ENCODE measurements around the gene EMX2.

The EMX2 gene

GRCh38 chr10:117552156-117552631, 9.6 kb downstream of the EMX2 start:
- Histone ChIP-seq H3K9me3 (ENCODE audit: control insufficient read depth, insufficient read depth, low read length) (no peaks in the 10 kb centered on the region), H3K4me3 (ENCODE audit: low read length) (no peak overlapping the region), H4K20me1 (ENCODE audit: control insufficient read depth, insufficient read depth, low read depth, low read length) (no peaks in the 10 kb centered on the region), H3F3A (ENCODE audit: control insufficient read depth, insufficient read depth) (no peaks in the 10 kb centered on the region), H3K36me3 (ENCODE audit: control insufficient read depth, low read length) (no peaks in the 10 kb centered on the region), H3K9me2 (replicated peaks; ENCODE audit: control insufficient read depth, low read length) (no peaks in the 10 kb centered on the region), H3K4me1 (ENCODE audit: control insufficient read depth, low read length) (no peaks in the 10 kb centered on the region), H3K27ac (ENCODE audit: low read depth, low read length) (no peak overlapping the region), H3K27me3 (ENCODE audit: control insufficient read depth, low read length) (peaks cover 23% of the 10 kb centered on the region), H3K79me2 (ENCODE audit: control insufficient read depth, low read length) (no peaks in the 10 kb centered on the region), H3K4me2 (ENCODE audit: low read length) (no peak overlapping the region)
- no peak for TF ChIP-seq EZH2phosphoT487 (IDR thresholded peaks at IDR 0.05; ENCODE audit: borderline replicate concordance, low read length)

DNA sequence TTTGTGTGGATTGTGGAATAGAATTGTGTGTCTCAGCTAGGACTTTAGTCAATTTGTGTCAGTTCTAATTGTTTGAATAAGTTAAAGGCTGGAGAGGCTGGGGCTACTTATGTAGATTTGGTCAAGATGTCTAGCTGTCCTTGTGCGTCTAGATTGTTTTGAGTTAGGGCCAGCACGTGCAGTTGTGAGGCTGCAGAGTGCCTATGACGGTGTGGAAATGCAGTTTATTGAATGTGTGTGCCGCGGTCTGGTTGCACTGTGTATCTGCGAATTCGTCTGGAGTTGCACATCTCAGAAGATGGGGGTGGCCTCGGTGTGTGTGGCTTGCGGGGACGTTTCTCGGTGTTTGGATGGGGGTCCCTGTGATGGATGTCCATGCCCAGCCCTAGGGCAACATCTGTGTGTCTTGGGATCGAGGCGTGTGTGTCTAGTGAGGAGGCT, 10.2 kb downstream of the EMX2 start:
- Histone ChIP-seq H3K9me2 (replicated peaks; ENCODE audit: control insufficient read depth, low read length) (no peaks in the 10 kb centered on the region), H3K79me2 (ENCODE audit: control insufficient read depth, low read length) (no peaks in the 10 kb centered on the region), H3K4me2 (ENCODE audit: low read length) (no peak overlapping the region), H4K20me1 (ENCODE audit: control insufficient read depth, insufficient read depth, low read depth, low read length) (no peaks in the 10 kb centered on the region), H3F3A (ENCODE audit: control insufficient read depth, insufficient read depth) (no peaks in the 10 kb centered on the region), H3K4me1 (ENCODE audit: control insufficient read depth, low read length) (no peaks in the 10 kb centered on the region), H3K27me3 (ENCODE audit: control insufficient read depth, low read length) (peaks cover 18% of the 10 kb centered on the region), H3K36me3 (ENCODE audit: control insufficient read depth, low read length) (no peaks in the 10 kb centered on the region), H3K9me3 (ENCODE audit: control insufficient read depth, insufficient read depth, low read length) (no peaks in the 10 kb centered on the region), H3K27ac (ENCODE audit: low read depth, low read length) (no peak overlapping the region), H3K4me3 (ENCODE audit: low read length) (no peak overlapping the region)
- no peak for TF ChIP-seq CTCF (IDR thresholded peaks at IDR 0.05; ENCODE audit: low read depth, low read length, poor library complexity, severe bottlenecking)
- no peak for TF ChIP-seq EZH2phosphoT487 (IDR thresholded peaks at IDR 0.05; ENCODE audit: borderline replicate concordance, low read length)

- TF ChIP-seq EZH2phosphoT487 (IDR thresholded peaks at IDR 0.05; ENCODE audit: borderline replicate concordance, low read length) (no peak), CTCF (IDR thresholded peaks at IDR 0.05; ENCODE audit: low read depth, low read length, poor library complexity, severe bottlenecking) (no peak)
These were observed 10.7 kb downstream of the EMX2 start for GRCh38 chr10:117553142-117553814.

GRCh38 chr10:117553815-117554172, 11.2 kb downstream of the EMX2 start:
- no peaks in the 10 kb centered on the region for H3K36me3 ChIP-seq (ENCODE audit: control insufficient read depth, low read length)
- no peaks in the 10 kb centered on the region for H3F3A ChIP-seq (ENCODE audit: control insufficient read depth, insufficient read depth)
- H3K4me3 ChIP-seq (ENCODE audit: low read length), result no peak overlapping the region
- H4K20me1 ChIP-seq (ENCODE audit: control insufficient read depth, insufficient read depth, low read depth, low read length), result no peaks in the 10 kb centered on the region
- no peak overlapping the region for H3K4me2 ChIP-seq (ENCODE audit: low read length)
- no peak for TF ChIP-seq CTCF (IDR thresholded peaks at IDR 0.05; ENCODE audit: low read depth, low read length, poor library complexity, severe bottlenecking)
- TF ChIP-seq EZH2phosphoT487 (IDR thresholded peaks at IDR 0.05; ENCODE audit: borderline replicate concordance, low read length), result no peak
- H3K27ac ChIP-seq (ENCODE audit: low read depth, low read length), result no peak overlapping the region
- no peaks in the 10 kb centered on the region for H3K9me2 ChIP-seq (replicated peaks; ENCODE audit: control insufficient read depth, low read length)
- peaks cover 10% of the 10 kb centered on the region for H3K27me3 ChIP-seq (ENCODE audit: control insufficient read depth, low read length)
- no peaks in the 10 kb centered on the region for H3K4me1 ChIP-seq (ENCODE audit: control insufficient read depth, low read length)
- H3K79me2 ChIP-seq (ENCODE audit: control insufficient read depth, low read length), result no peaks in the 10 kb centered on the region
- H3K9me3 ChIP-seq (ENCODE audit: control insufficient read depth, insufficient read depth, low read length), result no peaks in the 10 kb centered on the region

More at GRCh38 chr10:117553142-117553814, 10.7 kb downstream of the EMX2 start:
- Histone ChIP-seq H3K79me2 (ENCODE audit: control insufficient read depth, low read length) (no peaks in the 10 kb centered on the region), H3K4me3 (ENCODE audit: low read length) (no peak overlapping the region), H3K27me3 (ENCODE audit: control insufficient read depth, low read length) (peaks cover 12% of the 10 kb centered on the region), H3K9me3 (ENCODE audit: control insufficient read depth, insufficient read depth, low read length) (no peaks in the 10 kb centered on the region), H3K4me1 (ENCODE audit: control insufficient read depth, low read length) (no peaks in the 10 kb centered on the region), H3K36me3 (ENCODE audit: control insufficient read depth, low read length) (no peaks in the 10 kb centered on the region), H3K4me2 (ENCODE audit: low read length) (no peak overlapping the region), H3F3A (ENCODE audit: control insufficient read depth, insufficient read depth) (no peaks in the 10 kb centered on the region), H4K20me1 (ENCODE audit: control insufficient read depth, insufficient read depth, low read depth, low read length) (no peaks in the 10 kb centered on the region), H3K27ac (ENCODE audit: low read depth, low read length) (no peak overlapping the region), H3K9me2 (replicated peaks; ENCODE audit: control insufficient read depth, low read length) (no peaks in the 10 kb centered on the region)
